CD14-positive monocyte (primary cell): ENCODE results near the gene EPC1. TPM values are rescaled to one million over a fixed set of nuclear protein-coding genes. Genes with fewer than 3 reads are reported as not detected.

Experiments used
- DNase-seq, 3 donors: peaks; one replicate each; pipeline ENCODE4 v3.0.0-alpha.2; 2011 to 2022
- H2AFZ ChIP-seq: 2 replicates; pipeline ENCODE4 v1.6.0; 2012; ENCODE audit warnings: mild to moderate bottlenecking, low read depth, low read length, inconsistent platforms; ENCODE audit not compliant: insufficient read depth, poor library complexity, severe bottlenecking
- H3K27ac ChIP-seq, 2 donors: 1 replicate in 1 of 2; 2 replicates in 1 of 2; pipeline ENCODE4 v1.5.1; 2012 to 2013; ENCODE audit warnings: low read length in 2 of 2, control low read depth in 1 of 2, inconsistent platforms in 1 of 2, low read depth in 1 of 2, mild to moderate bottlenecking in 1 of 2
- H3K27me3 ChIP-seq, 2 donors: one replicate each; pipeline versions ENCODE4 v1.6.0 to v1.6.1; 2011 to 2013; ENCODE audit warnings: low read length in 2 of 2; ENCODE audit not compliant: control insufficient read depth in 2 of 2, insufficient read depth in 2 of 2
- H3K36me3 ChIP-seq, 2 donors: replicated peaks in 1 of 2; 1 replicate in 1 of 2; 2 replicates in 1 of 2; pipeline versions ENCODE4 v1.5.1 to v1.6.1; 2012 to 2013; ENCODE audit warnings: low read length in 2 of 2, control low read depth in 1 of 2, inconsistent platforms in 1 of 2, mild to moderate bottlenecking in 1 of 2; ENCODE audit not compliant: insufficient read depth in 2 of 2, control insufficient read depth in 1 of 2
- H3K4me1 ChIP-seq, 2 donors: 1 replicate in 1 of 2; 2 replicates in 1 of 2; pipeline versions ENCODE4 v1.5.1 to v1.6.1; 2012 to 2013; ENCODE audit warnings: low read length in 2 of 2, control low read depth in 1 of 2, inconsistent platforms in 1 of 2, mild to moderate bottlenecking in 1 of 2, moderate library complexity in 1 of 2; ENCODE audit not compliant: insufficient read depth in 2 of 2, control insufficient read depth in 1 of 2
- H3K4me2 ChIP-seq: replicated peaks from 2 replicates; pipeline ENCODE3; 2012; ENCODE audit warnings: low read length, moderate library complexity, mild to moderate bottlenecking; ENCODE audit not compliant: poor library complexity, severe bottlenecking; ENCODE audit errors: extremely low read depth
- H3K4me3 ChIP-seq, 3 experiments: fragments of 200-600 bp in 1 of 3; sonication (generic) in 1 of 3; replicated peaks in 1 of 3; 1 replicate in 2 of 3; 2 replicates in 1 of 3; pipeline ENCODE4 v1.5.1; 2011 to 2013; ENCODE audit warnings: low read length in 3 of 3, mild to moderate bottlenecking in 3 of 3, control low read depth in 2 of 3, low read depth in 2 of 3, inconsistent platforms in 1 of 3, moderate library complexity in 1 of 3
- H3K79me2 ChIP-seq: 2 replicates; pipeline ENCODE4 v1.6.0; 2012; ENCODE audit warnings: mild to moderate bottlenecking, control low read depth, inconsistent platforms, low read length, moderate library complexity; ENCODE audit not compliant: insufficient read depth
- H3K9ac ChIP-seq: 2 replicates; pipeline ENCODE4 v1.6.0; 2017; ENCODE audit warnings: low read length, mild to moderate bottlenecking; ENCODE audit not compliant: insufficient read depth, poor library complexity, severe bottlenecking
- H3K9me3 ChIP-seq, 2 donors: replicated peaks in 1 of 2; 1 replicate in 1 of 2; 2 replicates in 1 of 2; pipeline versions ENCODE4 v1.5.1 to v1.6.1; 2012 to 2013; ENCODE audit warnings: low read length in 2 of 2, control low read depth in 1 of 2; ENCODE audit not compliant: control insufficient read depth in 1 of 2, insufficient read depth in 1 of 2
- H4K20me1 ChIP-seq: 2 replicates; pipeline ENCODE4 v1.6.0; 2012; ENCODE audit warnings: mild to moderate bottlenecking, low read length, control low read depth, moderate library complexity; ENCODE audit not compliant: insufficient read depth
- H3K27ac Mint-ChIP-seq, 7 donors: one replicate each; pipeline ENCODE4 v1.8.0; 2020; ENCODE audit warnings: mild to moderate bottlenecking in 7 of 7, mixed read lengths in 7 of 7, moderate library complexity in 6 of 7, inconsistent platforms in 2 of 7
- H3K27me3 Mint-ChIP-seq, 3 donors: one replicate each; pipeline ENCODE4 v1.8.0; 2021 to 2022; ENCODE audit warnings: low read depth in 3 of 3, mild to moderate bottlenecking in 3 of 3, mixed read lengths in 3 of 3, moderate library complexity in 3 of 3, inconsistent platforms in 1 of 3
- H3K36me3 Mint-ChIP-seq, 2 donors: one replicate each; pipeline ENCODE4 v1.8.0; 2020; ENCODE audit warnings: mixed read lengths in 2 of 2, inconsistent platforms in 1 of 2, mild to moderate bottlenecking in 1 of 2
- H3K4me1 Mint-ChIP-seq: one replicate; pipeline ENCODE4 v1.8.0; 2020; ENCODE audit warnings: mild to moderate bottlenecking, mixed read lengths
- H3K4me3 Mint-ChIP-seq, 2 donors: one replicate each; pipeline ENCODE4 v1.8.0; 2020; ENCODE audit warnings: mild to moderate bottlenecking in 2 of 2, mixed read lengths in 2 of 2, moderate library complexity in 1 of 2
- H3K9me3 Mint-ChIP-seq, 7 donors: one replicate each; pipeline ENCODE4 v1.8.0; 2020 to 2022; ENCODE audit warnings: mixed read lengths in 7 of 7, mild to moderate bottlenecking in 6 of 7, moderate library complexity in 6 of 7, inconsistent platforms in 2 of 7
- WGBS: methylation state at CpG from one replicate; pipeline ENCODE4 v1.1.5; 2013; ENCODE audit warnings: missing lambda C conversion rate; ENCODE audit not compliant: insufficient coverage; 5-methylcytosine and 5-hydroxymethylcytosine counted together
- intact Hi-C, 2 donors: fragments of 100-400 bp; cut with micrococcal nuclease; formaldehyde crosslinking; loops; one replicate each; pipeline versions ENCODE4 v1.15.0 to v1.15.1; 2023
- polyA plus RNA-seq, 3 donors: library from polyadenylated mRNA; depleted of rRNA in 1 of 3; unstranded in 2 of 3; stranded (reverse) in 1 of 3; fragments of 300-500 nt in 2 of 3; fragments of >200 nt in 1 of 3; fragmentation: Illumina TruSeq in 2 of 3; gene quantifications; 1 replicate in 2 of 3; 2 replicates in 1 of 3; pipeline ENCODE4 v1.2.3, GENCODE V29; 2012 to 2021
- TF ChIP-seq, protein P1 (sequence below): fragments of 200-600 bp; IDR thresholded peaks from one replicate; pipeline ENCODE4 v1.8.0; 2022; ENCODE audit warnings: antibody characterized with exemption, mild to moderate bottlenecking

EPC1 gene
- polyA plus RNA-seq, 3 donors = 28.3 to 60.8 (median 31.0) TPM

DNA sequence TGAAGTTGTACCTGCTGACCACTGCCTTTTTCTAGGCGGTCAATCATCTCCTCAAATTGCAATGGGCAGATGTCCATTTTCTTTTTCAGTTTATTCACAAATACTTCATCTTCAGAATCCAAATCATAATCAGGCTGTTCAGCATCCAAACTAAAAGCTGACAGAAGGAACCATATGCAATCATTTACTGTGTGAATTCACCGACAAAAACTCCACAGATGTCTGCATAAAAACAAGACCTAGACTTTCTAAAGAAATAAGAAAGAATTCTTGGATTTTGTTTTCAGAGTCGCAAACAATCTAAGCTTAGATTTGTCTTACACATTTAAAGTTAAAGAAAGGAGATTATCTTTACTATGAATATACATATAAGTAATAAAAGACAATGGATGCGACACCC, 53.4 kb downstream of the EPC1 start:
- H3K9me3 ChIP-seq = no peaks in the 10 kb centered on the region
- peaks cover 70% of the 10 kb centered on the region for H4K20me1 ChIP-seq
- no peak overlapping the region for H3K9ac ChIP-seq
- H3K36me3 ChIP-seq = peaks cover 20 to 57% of the 10 kb centered on the region in 2 donors
- no peaks in the 10 kb centered on the region for H3K4me1 ChIP-seq
- WGBS = 100% methylated on average over 1 of the region's 4 CpGs
- no peaks in the 10 kb centered on the region for H3K27me3 ChIP-seq
- H3K36me3 Mint-ChIP-seq = peaks cover 19 to 43% of the 10 kb centered on the region in 2 donors
- H3K4me2 ChIP-seq = no peak overlapping the region
- H3K4me1 Mint-ChIP-seq = peaks cover 1% of the 10 kb centered on the region
- no peak overlapping the region for H2AFZ ChIP-seq
- H3K27ac ChIP-seq = no peak overlapping the region
- TF ChIP-seq, protein P1, sequence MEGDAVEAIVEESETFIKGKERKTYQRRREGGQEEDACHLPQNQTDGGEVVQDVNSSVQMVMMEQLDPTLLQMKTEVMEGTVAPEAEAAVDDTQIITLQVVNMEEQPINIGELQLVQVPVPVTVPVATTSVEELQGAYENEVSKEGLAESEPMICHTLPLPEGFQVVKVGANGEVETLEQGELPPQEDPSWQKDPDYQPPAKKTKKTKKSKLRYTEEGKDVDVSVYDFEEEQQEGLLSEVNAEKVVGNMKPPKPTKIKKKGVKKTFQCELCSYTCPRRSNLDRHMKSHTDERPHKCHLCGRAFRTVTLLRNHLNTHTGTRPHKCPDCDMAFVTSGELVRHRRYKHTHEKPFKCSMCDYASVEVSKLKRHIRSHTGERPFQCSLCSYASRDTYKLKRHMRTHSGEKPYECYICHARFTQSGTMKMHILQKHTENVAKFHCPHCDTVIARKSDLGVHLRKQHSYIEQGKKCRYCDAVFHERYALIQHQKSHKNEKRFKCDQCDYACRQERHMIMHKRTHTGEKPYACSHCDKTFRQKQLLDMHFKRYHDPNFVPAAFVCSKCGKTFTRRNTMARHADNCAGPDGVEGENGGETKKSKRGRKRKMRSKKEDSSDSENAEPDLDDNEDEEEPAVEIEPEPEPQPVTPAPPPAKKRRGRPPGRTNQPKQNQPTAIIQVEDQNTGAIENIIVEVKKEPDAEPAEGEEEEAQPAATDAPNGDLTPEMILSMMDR = no peak
- intact Hi-C loops = loop anchor here in 1 of 2 donors (10.0 kb wide), 1 partner anchor 51 kb away; the partner anchor contains the start of gene EPC1
- no peak overlapping the region for H3K4me3 ChIP-seq
- no peaks in the 10 kb centered on the region for H3K27me3 Mint-ChIP-seq
- no peak for DNase-seq
- peaks cover 0 to 2% (median 0%) of the 10 kb centered on the region in 7 donors for H3K9me3 Mint-ChIP-seq
- H3K27ac Mint-ChIP-seq = peak overlapping the region in 1 of 7 donors; percentile 37
- H3K4me3 Mint-ChIP-seq = no peak overlapping the region
- peaks cover 71% of the 10 kb centered on the region for H3K79me2 ChIP-seq

DNA sequence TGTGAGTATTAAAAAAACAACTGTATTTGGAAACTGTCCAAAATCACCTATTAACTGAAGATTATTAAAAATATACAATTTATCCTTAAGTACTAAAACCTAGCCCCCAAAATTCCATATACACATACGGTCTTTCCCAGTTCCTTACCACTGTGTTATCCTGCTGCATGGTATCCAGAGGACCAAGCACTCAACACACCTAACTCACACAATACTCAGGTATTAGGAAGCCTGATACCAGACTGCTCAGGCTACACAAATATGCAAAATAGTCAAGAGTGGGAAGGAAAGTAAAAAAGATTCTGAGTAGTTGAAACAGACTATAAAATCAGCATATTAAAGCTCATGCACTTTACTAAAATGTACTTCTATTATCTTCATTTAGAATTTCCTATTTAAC, 67.2 kb downstream of the EPC1 start:
- no peaks in the 10 kb centered on the region for H3K27me3 ChIP-seq
- H2AFZ ChIP-seq = no peak overlapping the region
- peaks cover 27 to 67% of the 10 kb centered on the region in 2 donors for H3K36me3 Mint-ChIP-seq
- H3K79me2 ChIP-seq = peaks cover 85% of the 10 kb centered on the region
- H3K4me3 Mint-ChIP-seq = no peak overlapping the region
- H4K20me1 ChIP-seq = peaks cover 72% of the 10 kb centered on the region
- H3K27me3 Mint-ChIP-seq = peaks cover 0 to 2% (median 0%) of the 10 kb centered on the region in 3 donors
- H3K4me1 ChIP-seq = no peaks in the 10 kb centered on the region
- WGBS = no CpG with 5 or more reads among the region's 1 CpG
- H3K9me3 Mint-ChIP-seq = peaks cover 0 to 3% (median 0%) of the 10 kb centered on the region in 7 donors
- no peak overlapping the region for H3K4me3 ChIP-seq
- no peaks in the 10 kb centered on the region for H3K9me3 ChIP-seq
- peaks cover 2% of the 10 kb centered on the region for H3K4me1 Mint-ChIP-seq
- peak overlapping the region in 1 of 2 donors; percentile 20 for H3K27ac ChIP-seq
- H3K27ac Mint-ChIP-seq = peak overlapping the region in 4 of 7 donors; percentile 33 to 65 (median 49)
- H3K36me3 ChIP-seq = peaks cover 27 to 94% of the 10 kb centered on the region in 2 donors
- H3K9ac ChIP-seq = no peak overlapping the region
- intact Hi-C loops = no loop called here
- no peak for DNase-seq
- H3K4me2 ChIP-seq = no peak overlapping the region
- TF ChIP-seq, protein P1 = no peak
